NCI-H2171 treated with DMSO at 0.1 percent for 48 hours (cell line): Measurements from ENCODE around the gene SLC25A24.
A peak's percentile ranks its signal among the peaks of the same experiment; 100 is the strongest.
"Not testable (repeated sequence)": the region's sequence is repeated elsewhere in the genome, so short reads cannot be mapped to it uniquely, and the experiment has no call there.

Experiments
- DNase-seq: peaks from one replicate; lab custom pipeline; 2025; lab: John Stamatoyannopoulos, UW

The SLC25A24 gene

DNA sequence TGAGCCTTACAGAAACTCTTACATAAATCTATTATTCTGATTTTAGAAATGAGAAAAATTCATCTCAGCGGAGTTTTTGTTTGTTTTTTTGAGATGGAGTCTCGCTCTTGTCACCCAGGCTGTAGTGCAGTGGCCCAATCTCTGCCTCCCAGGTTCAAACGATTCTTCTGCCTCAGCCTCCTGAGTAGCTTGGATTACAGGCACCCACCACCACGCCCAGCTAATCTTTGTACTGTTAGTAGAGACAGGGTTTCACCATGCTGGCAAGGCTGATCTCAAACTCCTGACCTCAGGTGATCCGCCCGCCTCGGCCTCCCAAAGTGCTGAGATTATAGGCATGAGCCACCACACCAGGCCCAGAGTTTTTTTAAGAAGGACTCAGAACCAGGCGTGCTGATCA is 60.6 kb downstream of the SLC25A24 start:
- DNase-seq, result not testable (repeated sequence)

DNA sequence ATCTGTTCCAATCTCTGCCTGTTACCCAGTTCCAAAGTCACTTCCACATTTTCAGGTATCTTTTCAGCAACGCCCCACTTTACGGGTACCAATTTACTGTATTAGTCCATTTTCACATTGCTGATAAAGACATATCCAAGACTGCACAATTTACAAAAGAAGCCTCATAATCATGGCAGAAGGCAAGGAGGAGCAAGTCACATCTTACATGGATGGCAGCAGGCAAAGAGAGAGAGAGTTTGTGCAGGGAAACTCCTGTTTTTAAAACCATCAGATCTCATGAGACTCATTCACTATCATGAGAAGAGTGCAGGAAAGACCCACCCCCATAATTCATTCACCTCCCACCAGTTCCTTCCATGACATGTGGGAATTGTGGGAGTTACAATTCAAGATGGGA is 67.0 kb downstream of the SLC25A24 start:
- not testable (repeated sequence) for DNase-seq

DNA sequence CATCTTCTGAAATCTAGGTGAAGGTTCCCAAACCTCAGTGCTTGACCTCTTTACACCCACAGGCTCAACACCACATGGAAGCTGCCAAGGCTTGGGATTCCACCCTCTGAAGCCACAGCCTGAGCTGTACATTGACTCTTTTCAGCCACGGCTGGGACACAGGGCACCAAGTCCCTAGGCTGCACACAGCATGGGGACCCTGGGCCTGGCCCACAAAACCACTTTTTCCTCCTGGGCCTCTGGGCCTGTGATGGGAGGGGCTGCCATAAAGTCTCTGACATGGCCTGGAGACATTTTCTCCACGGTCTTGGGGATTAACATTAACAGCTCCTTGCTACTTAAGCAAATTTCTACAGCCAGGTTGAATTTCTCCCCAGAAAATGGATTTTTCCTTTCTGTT is 67.8 kb downstream of the SLC25A24 start:
- not testable (repeated sequence) for DNase-seq

DNA sequence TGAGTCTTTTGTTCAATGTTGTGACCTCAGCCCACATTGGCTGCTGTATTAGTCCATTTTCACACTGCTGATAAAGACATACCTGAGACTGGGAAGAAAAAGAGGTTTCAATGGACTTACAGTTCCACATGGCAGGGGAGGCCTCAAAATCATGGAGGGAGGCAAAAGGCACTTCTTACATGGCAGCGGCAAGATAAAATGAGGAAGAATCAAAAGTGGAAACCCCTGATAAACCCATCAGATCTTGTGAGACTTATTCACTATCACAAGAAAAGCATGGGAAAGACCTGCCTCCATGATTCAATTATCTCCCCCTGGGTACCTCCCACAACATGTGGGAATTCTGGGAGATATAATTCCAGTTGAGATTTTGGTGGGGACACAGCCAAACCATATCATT is 68.9 kb downstream of the SLC25A24 start:
- DNase-seq, result not testable (repeated sequence)

DNA sequence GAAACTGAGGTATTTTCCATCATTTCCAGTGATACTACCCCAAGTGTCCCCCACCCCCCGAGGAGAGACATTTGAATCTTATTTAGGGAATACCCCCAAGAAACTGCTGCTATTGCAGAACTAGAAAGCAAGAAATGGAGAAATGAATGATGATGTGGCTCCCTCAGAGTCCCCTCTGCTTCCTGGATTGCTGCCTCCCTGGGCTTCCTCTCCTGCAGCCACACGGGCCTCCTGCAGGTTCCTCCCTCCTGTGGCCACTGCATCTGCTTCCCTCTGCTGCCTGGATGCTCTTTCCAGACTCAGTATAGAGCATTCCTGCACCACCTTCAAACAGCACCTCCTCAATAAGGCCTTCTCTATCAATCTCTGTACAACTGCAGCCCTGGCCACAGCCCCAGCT is 69.3 kb downstream of the SLC25A24 start:
- no peak for DNase-seq

DNA sequence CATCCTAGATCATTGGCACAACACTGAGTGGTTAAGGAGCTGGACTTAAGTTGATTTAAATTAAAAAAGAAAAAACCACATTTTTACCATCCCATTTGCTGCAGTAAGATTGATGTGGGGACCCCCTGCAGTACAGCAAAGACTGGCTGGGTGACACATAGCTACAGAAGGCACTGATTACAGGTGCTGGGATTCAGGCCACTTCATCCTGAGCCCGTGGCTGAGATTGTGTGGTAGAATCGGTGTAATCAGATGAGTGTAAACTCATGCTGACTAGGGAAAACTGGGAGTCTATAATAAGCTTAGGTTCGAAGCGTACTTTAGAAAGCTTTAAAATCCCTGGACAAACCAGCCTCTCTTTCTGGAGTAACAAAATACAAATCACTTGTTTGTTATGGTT is 70.1 kb downstream of the SLC25A24 start:
- no peak for DNase-seq

DNA sequence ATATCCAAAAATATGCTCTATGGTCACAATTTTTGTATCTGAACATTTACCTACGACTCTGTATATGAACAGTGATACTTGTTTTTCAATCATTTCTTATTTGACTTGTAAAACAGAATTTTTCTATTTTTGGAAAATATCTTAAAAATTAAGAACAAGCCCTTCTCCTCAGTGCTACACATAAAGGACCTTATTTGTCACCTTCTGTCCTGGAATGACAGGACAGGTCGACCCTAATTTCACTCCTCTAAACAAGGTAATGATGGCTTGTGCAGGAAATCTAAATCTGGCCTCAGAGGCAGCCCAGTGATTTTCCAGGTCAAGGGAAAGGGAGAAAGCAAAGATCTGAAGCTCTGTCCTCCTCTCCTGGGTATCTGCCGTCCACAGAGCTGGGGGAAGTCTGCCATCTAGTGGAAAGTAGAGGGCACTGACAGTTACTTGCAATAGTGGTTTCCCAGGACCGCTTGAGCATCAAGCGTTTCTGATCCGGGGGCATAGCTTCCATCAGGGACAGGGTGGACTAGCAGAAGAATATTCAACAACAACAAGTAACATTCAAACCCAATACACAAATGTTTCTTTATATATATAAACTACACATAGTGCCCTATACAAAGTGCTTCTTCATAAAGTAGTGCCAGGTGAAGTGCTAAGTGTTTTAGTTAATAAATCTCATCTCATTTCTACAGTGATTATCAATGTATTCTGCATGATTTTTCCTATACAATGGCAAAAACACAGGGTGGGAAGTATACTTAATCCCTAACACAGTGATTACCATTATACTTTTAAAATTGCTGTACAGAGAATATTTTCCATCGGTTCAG is 74.6 kb downstream of the SLC25A24 start:
- peak; percentile 86 for DNase-seq

DNA sequence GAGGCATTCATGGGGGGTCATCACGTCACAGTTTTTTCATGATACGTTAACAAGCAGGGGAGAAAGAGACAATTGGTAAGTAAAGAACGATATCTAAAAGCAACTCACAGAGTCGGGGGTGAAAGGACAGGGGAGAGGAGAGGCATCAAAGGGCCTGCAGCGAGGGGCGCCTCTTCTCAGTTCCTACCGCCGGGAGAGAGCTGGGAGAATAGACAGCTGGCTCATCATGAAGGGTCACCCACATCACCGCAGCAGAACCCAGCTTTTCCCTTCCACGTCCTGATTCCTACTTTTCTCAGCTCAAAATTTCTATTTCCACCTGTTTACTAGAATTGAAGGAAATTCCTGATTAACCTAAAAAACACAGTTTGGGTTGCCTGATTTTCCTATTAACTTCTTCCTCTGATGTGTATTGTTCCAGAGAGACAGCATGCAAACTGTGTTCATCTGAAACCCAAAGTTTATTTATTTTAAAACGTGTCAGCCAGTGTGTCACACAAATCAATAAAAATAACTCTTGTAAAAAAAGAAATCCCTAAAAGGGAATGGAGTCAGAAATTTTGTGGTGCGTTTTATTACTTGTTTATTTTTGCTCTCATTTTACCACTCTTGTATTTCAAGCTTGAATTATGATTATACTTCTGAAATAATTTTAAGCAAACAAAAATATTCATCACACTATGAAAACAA is 75.4 kb downstream of the SLC25A24 start:
- DNase-seq, result no peak

DNA sequence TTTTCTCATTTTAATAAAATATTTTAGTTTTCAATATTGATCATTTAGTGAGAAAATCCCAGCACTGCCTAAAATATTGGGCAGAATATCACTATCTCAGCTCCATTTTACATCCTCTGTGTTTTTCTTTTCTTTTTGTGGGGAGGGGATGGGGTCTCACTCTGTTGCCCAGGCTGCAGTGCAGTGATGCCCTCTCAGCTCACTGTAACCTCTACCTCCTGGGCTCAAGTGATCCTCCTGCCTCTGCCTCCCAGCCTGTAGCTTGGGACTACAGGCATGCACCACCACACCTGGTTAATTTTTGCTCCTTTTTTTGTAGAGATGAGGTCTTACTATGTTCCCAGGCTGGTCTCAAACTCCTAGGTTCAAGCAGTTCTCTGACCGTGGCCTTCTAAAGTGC is 76.1 kb downstream of the SLC25A24 start:
- no peak for DNase-seq

DNA sequence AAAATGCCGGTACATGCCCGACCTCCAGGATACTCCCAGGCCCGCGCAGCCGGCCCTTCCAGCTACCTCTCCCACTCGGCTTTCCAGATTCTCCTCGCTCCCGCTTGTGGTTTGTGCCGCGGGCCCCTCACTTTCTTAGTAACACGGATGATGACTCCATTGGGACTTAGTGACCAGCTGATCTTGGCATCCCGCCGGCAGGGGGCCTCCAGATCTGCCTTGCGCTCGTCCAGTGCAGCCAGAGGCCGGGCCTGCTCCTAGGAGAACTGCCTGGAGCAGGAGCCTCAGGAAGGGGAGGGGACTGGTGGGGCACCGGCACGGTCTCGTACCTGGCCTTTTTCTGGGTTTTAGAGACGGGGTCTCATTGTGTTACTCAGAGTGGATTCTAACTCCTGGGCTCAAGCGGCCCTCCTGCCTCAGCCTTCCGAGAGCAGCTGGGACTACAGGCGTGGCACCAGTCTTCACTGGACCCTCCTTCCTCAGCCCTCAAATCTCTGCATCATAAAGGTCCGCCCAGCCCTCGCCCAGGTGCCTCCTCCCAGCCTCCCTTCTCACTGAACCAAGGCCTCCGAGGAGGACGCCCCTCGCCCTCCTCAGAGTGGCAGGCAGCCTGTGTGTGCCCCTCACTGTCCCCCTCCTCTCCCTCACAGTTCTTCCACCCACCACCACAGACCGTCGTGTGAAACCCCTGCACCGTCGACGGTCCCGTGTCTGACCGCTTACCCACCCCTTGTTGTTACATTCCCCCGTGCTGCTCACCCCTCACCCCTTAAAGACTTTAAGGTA is 78.6 kb downstream of the SLC25A24 start:
- no peak for DNase-seq

DNA sequence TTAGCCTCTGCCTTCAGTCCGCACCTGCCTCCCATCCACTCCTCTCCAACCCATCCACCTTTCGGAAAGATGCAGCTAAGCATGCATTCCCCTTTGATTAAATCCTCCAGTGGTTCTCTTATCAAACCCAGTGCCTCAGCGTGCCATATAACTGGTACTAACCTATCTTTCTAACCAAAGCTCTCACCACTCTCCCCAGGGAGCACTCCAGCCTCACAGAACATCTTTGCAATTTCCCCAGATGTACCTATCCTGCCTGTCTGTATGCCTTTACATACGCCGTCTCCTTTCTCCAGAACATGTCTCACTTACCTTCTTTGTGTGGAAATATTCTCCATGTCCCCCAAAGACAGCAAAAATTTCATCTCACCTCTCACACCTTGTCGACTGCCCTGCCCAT is 80.0 kb downstream of the SLC25A24 start:
- DNase-seq, result peak; percentile 65

DNA sequence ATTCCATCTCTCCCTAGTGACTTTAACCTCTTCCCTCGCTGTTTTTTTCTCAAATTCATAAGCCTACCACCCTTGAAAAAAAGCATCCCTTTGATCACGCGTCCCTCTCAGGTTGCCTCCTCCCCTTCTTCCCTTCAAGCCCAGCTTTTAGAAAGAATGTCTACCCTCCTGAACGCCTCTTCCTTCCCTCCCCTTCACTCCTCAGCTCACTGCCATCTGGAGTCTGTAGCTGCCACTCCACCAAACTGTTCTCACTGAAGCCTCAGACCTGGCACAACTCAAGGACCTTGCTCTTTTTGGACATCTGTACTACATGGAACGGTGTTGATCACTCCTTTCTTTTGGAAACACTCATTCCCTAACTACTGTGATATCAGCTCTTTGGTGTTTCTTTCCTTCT is 80.6 kb downstream of the SLC25A24 start:
- peak; percentile 80 for DNase-seq

DNA sequence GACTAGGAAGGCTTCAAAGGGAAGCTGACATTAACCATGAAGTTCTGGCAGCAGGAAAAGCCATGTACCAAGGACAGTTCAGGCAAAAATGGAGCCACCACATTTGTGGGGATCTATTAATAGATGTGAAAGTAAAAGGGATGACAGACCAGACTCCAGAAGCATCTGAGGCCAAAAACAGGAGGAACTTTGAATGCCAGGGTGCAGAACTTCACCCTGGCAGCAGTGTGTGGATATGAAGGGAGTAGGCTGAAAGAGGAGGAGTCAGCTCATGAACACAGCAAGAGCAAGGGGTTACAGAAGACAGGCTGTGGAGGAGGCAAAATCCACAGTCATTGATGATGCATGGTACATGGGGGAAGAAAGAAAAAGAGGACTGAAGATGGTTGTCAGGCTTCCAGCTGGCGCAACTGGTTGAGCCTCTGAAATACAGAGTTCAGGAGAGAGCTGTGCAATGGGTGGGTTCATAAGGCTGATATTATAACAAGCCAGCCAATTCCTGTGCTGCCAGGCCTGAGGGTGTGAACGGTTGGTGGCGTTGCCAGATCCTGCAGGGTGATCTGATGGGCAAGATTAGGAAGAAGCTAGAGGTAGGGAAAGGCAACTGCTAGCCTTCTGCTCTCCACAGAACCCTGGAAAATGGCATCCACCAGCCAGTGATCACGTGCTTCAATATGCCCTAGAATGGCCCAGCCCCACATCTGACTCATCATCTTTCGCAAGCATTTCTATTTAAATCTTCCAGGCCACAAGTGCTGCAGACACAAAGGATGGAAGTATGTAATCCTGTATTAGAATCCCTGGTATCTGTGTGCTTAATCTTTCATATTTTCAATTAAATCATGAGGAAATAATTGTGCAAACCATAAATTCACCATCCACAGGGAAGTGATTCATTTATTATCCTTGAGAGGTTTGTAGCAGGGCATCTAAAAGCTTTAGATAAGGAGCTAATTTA is 81.9 kb downstream of the SLC25A24 start:
- no peak for DNase-seq

DNA sequence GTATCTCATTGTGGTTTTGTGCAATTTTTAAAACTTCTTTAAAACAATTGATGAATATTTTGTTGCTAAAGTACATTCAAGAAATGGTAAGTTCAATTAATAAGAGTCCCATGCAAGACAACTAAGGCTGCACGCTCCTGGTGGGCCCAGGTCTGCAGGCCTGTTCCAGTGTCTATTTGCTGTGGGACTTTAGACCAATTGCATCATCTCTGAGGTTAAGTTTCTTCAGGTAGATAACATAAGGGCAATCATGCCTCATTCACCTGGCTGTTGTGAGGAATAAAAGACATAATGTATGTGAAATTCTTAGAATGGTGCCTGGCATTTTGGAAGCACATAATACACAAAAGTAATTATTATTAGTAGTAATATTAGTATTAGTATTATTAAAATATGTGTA is 82.9 kb downstream of the SLC25A24 start:
- DNase-seq, result no peak

DNA sequence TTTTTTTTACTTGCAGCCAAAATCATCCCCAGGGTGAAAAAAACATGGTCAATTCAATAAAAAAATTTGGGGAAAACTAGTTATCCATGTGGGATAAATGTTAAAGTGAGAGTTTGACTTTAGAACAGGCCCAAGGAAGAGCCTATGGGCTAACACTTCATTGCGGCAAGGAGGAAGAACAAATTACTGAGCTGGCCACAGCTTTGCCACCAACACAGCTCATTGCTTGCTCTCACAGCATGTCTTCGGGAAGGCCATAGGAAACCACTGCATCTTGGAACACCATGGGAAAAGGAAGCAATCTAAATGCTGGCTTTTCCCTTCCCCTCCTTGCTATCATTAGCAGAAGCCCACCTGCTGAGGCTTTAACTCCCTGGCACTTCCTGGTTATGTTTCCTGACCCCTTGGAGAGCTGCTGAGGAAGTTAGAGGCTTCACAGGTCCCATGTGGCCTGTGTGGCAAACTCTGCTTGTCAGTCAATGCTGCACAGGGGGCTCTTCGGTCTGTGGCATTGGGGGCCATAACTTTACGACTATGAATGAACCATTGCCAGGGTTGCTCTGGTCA is 86.0 kb downstream of the SLC25A24 start:
- DNase-seq, result no peak

DNA sequence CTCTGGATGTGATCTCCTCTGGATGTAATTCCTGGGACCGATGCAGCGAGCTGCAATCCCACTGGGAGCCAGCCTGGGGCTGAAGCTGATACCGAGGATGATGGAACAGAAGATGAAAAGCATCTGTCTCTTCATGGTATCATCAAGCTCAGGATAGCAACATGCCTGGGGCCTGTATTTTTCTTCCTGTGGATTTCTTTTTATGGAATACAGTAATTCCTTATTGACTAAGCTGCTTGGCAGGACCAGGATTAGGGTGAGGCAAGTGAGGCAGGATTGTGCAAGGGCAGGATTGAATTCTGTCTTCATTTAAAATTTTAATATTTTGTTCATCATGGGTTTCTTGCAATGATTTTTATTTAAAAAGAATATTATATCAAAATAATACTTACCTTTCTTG is 86.6 kb downstream of the SLC25A24 start:
- no peak for DNase-seq

DNA sequence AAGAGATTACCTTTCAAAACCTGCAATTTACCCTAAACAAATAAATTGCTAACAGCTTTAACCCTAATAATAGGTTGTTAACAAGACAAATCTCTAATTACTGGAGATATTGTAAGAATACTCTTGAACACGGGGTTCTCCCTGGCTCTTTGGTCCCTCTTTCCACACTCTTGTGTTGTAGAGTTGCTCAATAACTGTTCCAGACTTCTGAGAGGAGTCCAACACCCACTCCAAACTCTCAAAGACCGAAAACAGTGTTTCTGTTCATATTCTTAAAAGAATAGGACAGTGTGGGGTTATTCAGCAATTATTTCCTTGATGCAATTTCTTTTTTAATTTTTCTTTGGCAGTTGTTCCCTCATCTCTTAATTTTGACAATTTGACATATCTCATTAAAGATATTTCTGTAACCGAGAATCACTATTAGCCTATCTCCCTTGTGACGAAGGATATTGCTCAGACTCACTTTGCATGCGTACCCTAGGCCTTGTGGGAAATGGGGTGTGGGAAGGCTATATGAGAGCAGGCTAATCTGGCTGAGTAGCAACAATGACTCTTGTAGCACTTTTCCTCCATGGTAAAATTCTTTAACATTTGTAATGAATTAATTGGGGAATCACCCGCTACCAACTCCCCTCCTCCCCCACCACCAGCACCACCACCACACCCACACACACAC is 90.7 kb downstream of the SLC25A24 start:
- no peak for DNase-seq

DNA sequence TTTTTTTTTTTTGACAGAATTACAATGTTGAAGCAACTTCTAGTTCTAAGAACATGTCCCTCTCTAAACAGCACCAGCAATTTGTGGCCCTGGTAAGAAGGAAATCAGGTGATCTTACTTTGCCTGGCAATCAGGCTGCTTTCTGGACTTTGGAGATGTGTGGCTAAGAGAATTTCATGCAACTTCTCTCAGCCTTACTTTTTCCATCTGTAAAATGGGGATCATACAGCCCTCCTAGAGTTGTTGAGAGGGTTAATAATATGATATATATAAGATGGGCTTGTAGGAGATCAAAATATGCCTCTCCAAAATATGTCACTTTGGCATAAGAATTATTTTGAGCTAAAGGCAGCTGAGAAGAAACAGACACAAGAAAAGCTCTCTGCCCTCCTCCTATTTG is 92.0 kb downstream of the SLC25A24 start:
- DNase-seq, result no peak

DNA sequence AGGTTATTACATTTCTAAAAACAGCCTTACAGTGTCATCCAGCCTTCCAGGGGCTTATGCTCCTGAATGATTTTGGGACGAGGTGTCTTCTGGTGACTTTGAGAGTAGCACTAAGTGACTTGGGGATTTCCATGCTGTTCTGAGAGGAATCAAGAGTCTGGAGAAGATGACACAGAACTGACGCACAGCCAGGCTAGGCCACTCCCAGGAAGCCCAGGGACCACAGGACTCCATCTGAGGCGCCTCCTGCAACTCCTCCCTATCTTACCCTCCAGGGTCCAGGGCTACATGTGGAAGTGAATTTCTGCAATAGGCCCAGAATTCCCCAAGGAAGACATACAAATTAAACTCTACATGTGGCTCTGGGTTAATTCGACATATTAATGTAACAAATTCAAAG is 92.5 kb downstream of the SLC25A24 start:
- DNase-seq, result no peak

DNA sequence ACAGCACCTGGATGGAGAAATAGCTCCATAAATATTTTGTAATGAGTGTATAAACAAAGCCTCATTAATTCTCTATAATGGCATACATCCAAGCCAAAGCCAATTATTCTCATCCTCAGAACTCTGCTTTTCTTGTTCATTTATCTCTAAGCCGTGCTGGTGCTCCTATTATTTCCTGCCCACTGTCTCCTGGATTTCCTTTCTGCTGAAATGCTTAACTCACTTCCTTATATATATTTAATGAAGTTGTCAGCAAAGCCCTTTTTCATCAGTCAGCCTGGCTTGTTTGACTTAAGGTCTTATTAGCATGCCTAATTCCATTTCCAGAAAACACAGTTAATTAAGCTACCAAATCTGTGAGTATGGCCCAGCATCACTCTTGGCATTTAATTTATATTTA is 93.4 kb downstream of the SLC25A24 start:
- no peak for DNase-seq

DNA sequence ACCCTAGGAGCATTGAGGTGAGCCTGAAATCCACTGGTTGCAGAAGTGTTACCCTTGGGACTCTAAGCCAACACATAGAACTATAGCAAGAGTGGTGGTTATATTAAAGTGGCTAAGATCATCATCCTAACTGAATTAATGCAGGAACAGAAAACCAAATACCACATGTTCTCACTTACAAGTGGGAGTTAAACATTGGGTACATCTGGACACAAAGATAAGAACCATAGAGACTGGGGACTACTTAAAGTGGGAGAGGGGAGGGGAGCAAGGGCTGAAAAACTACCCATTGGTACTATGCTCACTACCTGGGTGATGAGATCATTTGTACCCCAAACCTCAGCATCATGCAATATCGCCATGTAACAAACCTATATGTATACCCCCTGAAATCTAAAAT is 100.0 kb downstream of the SLC25A24 start:
- no peak for DNase-seq
